ENCODE results near the gene NRM.

DNA sequence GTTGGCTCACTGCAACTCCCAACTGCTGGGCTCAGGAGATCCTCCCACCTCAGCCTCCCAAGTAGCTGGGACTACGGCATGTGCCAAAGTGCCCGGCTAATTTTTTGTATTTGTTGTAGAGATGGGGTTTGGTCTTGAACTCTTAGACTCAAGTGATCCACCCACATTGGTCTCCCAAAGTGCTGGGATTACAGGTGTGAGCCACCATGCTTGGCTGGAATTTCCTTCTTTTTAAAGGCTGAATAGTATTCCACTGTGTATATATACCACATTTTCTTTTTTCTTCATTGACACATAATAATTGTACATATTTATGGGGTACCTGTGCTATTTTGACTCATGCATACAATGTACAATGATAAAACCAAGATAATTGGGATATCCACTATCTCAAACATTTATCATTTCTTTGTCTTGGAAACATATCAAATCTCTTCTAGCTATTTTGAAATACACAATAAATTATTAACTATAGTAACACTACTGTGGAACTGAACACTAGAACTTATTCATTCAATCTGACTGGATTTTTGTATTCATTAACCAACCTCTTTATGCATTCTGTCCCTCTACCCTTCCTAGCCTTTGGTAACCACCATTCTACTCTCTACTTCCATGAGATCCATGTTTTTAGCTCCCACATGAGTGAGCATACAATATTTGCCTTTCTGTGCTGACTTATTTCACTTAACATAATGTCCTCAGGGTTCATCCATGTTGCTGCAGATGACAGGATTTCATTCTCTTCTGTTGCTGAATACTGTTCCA lies 18.5 kb upstream of the NRM start:
- TF ChIP-seq, protein P1, sequence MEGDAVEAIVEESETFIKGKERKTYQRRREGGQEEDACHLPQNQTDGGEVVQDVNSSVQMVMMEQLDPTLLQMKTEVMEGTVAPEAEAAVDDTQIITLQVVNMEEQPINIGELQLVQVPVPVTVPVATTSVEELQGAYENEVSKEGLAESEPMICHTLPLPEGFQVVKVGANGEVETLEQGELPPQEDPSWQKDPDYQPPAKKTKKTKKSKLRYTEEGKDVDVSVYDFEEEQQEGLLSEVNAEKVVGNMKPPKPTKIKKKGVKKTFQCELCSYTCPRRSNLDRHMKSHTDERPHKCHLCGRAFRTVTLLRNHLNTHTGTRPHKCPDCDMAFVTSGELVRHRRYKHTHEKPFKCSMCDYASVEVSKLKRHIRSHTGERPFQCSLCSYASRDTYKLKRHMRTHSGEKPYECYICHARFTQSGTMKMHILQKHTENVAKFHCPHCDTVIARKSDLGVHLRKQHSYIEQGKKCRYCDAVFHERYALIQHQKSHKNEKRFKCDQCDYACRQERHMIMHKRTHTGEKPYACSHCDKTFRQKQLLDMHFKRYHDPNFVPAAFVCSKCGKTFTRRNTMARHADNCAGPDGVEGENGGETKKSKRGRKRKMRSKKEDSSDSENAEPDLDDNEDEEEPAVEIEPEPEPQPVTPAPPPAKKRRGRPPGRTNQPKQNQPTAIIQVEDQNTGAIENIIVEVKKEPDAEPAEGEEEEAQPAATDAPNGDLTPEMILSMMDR (IDR thresholded peaks at IDR 0.05; ENCODE audit: low read length) = no peak
- no peak for TF ChIP-seq EZH2 (IDR thresholded peaks at IDR 0.05; ENCODE audit: borderline replicate concordance, low read length)
